ENCODE data around the gene GABPB2.

GABPB2 gene

GRCh38 chr1:151164732-151165280 is 94.2 kb downstream of the GABPB2 start:
- no peak for DNase-seq (ENCODE audit: low read depth, low spot score)

- DNase-seq (ENCODE audit: low read depth, low spot score) = peak; percentile 75
Observed at GRCh38 chr1:151165281-151165737, 94.7 kb downstream of the GABPB2 start.

DNA sequence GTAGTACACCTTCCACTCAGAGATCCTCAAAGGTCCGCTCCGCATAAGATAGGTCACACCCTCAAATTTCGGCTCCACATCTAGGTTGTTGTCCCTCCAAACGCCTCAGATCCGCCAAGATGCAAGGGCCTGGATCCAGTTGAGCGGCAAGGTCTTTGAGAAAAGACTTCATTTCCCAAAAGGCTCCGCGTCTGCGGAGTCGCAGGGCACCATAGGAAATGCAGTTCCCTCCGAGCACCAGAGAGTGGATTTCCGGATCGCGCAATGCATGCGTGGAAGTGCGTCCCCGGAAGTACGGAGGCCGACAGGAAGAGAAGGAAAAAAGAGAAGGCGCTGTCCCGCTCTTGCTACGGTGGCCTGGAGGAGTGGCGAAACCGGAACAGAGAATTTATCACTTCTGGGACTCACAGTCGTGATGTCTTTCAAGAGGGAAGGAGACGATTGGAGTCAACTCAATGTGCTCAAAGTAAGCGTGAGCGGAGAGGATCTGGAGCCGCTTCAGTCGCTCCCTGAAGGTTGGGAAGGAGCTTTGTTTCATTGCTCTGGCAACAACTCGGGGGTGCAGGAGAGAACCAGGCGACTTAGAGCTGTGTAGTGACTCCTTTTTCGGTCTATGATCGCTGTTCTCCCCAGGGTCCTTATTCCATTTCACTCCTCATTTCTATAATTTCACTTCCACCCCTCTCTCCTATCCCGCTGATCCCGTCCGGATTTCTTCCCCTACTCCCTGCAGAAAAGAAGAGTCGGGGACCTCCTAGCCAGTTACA is 95.4 kb downstream of the GABPB2 start, which contains the start of the genes LYSMD1 and SCNM1:
Gene LYSMD1 (minus strand): TSS at position 165 of the 767 bp plus-strand sequence. CDS start 644 bp downstream, outside the sequence.
Gene SCNM1 (plus strand): TSS at position 407 of the 767 bp plus-strand sequence. CDS start 9 bp downstream, at position 416.
- DNase-seq (ENCODE audit: low read depth, low spot score) = peak; percentile 99

GRCh38 chr1:151166505-151166956 is 96.0 kb downstream of the GABPB2 start:
- no peak for DNase-seq (ENCODE audit: low read depth, low spot score)

DNA sequence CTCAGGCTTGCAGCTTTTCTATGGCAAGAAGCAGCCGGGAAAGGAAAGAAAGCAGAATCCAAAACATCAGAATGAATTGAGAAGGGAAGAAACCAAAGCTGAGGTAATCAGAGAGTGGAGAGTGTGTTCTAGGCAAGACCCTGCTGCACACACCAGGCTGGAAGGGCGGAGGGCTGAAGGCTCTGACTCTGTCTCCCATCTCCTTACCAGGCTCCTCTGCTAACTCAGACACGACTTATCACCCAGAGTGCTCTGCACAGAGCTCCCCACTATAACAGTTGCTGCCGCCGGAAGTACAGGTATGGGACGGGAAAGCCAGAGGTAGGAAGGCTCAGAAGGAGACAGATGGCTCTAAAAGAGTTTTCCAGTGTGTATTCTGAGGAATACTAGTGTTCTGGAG is 96.6 kb downstream of the GABPB2 start:
- DNase-seq (ENCODE audit: low read depth, low spot score) = no peak

- no peak for DNase-seq (ENCODE audit: low read depth, low spot score)
Observed at GRCh38 chr1:151171190-151171589, 100.6 kb downstream of the GABPB2 start.
